ES-I3 (cell line): ENCODE results near the gene NDUFS7.
A peak's percentile ranks its signal among the peaks of the same experiment; 100 is the strongest.

Experiments
- H3K36me3 ChIP-seq: 2 replicates; pipeline ENCODE4 v1.6.1; 2013; ENCODE audit warnings: mild to moderate bottlenecking, low read length, control low read depth, moderate library complexity; ENCODE audit not compliant: insufficient read depth
- H3K4me1 ChIP-seq: 2 replicates; pipeline ENCODE4 v1.6.1; 2013; ENCODE audit warnings: mild to moderate bottlenecking, control low read depth, low read length; ENCODE audit not compliant: insufficient read depth
- H3K9ac ChIP-seq: 2 replicates; pipeline ENCODE4 v1.6.1; 2013; ENCODE audit warnings: low read depth, mild to moderate bottlenecking, low read length, moderate library complexity
- H3K9me3 ChIP-seq: 2 replicates; pipeline ENCODE4 v1.6.1; 2013; ENCODE audit warnings: mild to moderate bottlenecking, low read length, moderate library complexity; ENCODE audit not compliant: control insufficient read depth, insufficient read depth

Gene NDUFS7

GRCh38 chr19:1386945-1387683, 3.4 kb downstream of the NDUFS7 start:
- Histone ChIP-seq H3K9me3 (no peaks in the 10 kb centered on the region), H3K9ac (no peak overlapping the region), H3K36me3 (peaks cover under 1% of the 10 kb centered on the region), H3K4me1 (no peaks in the 10 kb centered on the region)

DNA sequence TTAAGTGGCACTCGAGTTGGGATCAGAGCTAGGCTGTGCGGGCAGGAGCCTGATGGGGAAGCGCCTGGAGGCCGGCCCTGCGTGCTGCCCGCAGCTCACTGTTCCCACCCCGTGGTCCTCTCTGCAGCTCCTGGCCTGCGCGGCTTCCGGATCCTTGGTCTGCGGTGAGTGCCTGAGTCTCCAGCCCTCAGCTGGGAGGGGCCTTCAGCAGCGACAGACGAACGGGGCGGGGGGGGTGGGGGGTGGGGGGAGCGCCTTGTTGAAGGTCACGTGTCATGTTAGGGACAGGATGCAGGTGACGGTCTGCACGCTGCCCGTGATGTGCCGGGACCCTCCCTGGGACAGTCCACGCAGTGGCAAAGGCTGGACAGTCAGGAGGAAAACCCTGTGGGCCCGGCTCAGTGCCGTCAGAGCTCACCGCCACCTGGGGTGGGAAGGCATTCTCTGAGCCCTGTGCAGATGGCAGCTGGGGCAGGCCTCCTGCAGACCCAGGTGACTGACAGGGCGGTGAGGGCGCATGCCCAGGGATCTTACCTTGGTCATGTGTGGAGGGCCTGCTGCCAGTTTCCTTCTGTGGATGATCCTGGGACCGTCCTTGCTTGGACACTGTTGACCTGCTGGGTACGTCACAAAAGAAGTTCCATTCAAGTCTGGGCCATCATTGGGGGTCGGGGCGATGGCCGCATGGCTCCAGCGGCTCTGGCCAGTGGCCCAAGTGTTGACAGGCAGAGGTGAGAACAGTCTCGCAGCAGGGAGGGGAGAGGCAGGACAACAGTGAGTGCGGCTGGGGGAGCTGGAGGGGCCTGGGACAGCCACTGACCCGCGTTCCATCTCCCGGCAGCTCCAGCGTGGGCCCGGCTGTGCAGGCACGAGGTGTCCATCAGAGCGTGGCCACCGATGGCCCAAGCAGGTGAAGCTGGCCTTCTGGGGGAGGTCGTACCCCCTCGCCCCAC, 4.3 kb downstream of the NDUFS7 start:
- H3K9ac ChIP-seq: no peak overlapping the region
- H3K36me3 ChIP-seq: peaks cover 7% of the 10 kb centered on the region
- H3K4me1 ChIP-seq: no peaks in the 10 kb centered on the region
- H3K9me3 ChIP-seq: no peaks in the 10 kb centered on the region

GRCh38 chr19:1388637-1389026, 4.9 kb downstream of the NDUFS7 start:
- Histone ChIP-seq H3K4me1 (no peaks in the 10 kb centered on the region), H3K9ac (no peak overlapping the region), H3K36me3 (peaks cover 7% of the 10 kb centered on the region), H3K9me3 (no peaks in the 10 kb centered on the region)

GRCh38 chr19:1389033-1389940, 5.6 kb downstream of the NDUFS7 start:
- no peaks in the 10 kb centered on the region for H3K9me3 ChIP-seq
- H3K36me3 ChIP-seq: peaks cover 7% of the 10 kb centered on the region
- no peaks in the 10 kb centered on the region for H3K4me1 ChIP-seq
- H3K9ac ChIP-seq: no peak overlapping the region

DNA sequence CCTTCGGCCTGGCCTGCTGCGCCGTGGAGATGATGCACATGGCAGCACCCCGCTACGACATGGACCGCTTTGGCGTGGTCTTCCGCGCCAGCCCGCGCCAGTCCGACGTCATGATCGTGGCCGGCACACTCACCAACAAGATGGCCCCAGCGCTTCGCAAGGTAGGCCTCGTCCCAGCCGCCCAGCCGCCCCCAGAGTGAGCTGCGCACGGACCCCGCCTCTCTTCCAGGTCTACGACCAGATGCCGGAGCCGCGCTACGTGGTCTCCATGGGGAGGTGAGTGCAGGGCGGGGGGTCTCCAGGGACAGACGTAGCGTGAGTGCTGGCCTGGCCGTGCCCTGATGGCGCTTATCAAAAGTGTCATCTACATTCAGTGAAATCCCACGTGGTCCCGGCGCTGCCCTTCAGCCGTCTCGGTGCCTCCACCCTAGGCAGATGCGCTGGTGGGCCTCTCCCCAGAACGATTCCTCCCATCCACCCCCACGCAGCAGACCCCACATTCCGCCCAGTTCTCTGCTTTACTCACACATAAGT, 7.2 kb downstream of the NDUFS7 start:
- H3K4me1 ChIP-seq: no peaks in the 10 kb centered on the region; the same call in 1 of the 2 replicates
- H3K36me3 ChIP-seq: peaks cover 7% of the 10 kb centered on the region
- H3K9me3 ChIP-seq: no peaks in the 10 kb centered on the region
- H3K9ac ChIP-seq: no peak overlapping the region

DNA sequence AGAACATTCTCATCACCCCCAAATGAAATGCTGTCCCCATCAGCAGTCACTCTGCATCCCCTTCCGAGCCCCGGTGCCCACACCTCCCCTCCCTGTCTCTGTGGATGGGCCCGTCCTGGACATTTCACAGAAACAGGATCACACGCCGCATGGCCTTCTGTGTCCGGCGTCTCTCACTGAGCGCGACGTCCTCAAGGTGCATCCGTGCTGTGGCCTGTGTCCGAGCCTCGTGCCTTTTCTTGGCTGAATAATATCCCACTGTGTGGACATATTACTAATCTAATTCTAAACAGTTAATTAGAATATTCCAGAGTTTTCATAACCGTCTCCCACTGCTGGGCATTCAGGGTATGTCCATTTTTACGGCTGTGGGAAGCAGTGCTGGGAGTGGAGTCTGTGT, 8.7 kb downstream of the NDUFS7 start:
- no peaks in the 10 kb centered on the region; the same call in 1 of the 2 replicates for H3K4me1 ChIP-seq
- peaks cover 7% of the 10 kb centered on the region; the same call in 1 of the 2 replicates for H3K36me3 ChIP-seq
- H3K9ac ChIP-seq: no peak overlapping the region
- H3K9me3 ChIP-seq: no peaks in the 10 kb centered on the region

DNA sequence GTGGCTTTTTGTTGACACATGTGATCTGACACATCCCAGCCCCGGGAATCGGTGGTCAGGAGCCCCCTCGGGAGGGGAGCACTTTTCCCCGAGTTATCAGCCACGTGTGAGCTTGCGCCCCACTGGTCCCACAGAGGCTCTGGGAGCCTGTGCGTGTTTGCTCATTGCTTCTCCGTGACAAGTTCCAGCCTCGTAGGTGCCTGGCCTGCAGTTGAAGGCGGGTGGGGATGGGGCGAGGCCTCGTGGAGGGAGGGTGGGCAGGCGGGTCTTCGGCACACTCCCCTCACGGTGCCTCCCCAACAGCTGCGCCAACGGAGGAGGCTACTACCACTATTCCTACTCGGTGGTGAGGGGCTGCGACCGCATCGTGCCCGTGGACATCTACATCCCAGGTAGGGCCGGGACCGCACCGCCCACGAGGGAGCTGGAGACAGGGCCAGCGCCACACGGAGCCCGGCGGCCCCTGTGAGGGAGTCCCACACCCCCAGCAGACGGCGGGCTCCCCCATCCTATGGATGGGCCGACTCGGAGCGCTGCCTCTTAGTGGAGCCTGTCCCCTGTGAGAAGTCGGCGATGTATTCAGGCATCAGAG, 9.3 kb downstream of the NDUFS7 start:
- peaks cover 7% of the 10 kb centered on the region; the same call in 1 of the 2 replicates for H3K36me3 ChIP-seq
- no peaks in the 10 kb centered on the region; the same call in 1 of the 2 replicates for H3K4me1 ChIP-seq
- no peak overlapping the region for H3K9ac ChIP-seq
- no peaks in the 10 kb centered on the region for H3K9me3 ChIP-seq

GRCh38 chr19:1393841-1394240, 10.1 kb downstream of the NDUFS7 start:
- H3K4me1 ChIP-seq: no peaks in the 10 kb centered on the region; the same call in 1 of the 2 replicates
- no peaks in the 10 kb centered on the region for H3K9me3 ChIP-seq
- peaks cover 7% of the 10 kb centered on the region; the same call in 1 of the 2 replicates for H3K36me3 ChIP-seq
- H3K9ac ChIP-seq: no peak overlapping the region

DNA sequence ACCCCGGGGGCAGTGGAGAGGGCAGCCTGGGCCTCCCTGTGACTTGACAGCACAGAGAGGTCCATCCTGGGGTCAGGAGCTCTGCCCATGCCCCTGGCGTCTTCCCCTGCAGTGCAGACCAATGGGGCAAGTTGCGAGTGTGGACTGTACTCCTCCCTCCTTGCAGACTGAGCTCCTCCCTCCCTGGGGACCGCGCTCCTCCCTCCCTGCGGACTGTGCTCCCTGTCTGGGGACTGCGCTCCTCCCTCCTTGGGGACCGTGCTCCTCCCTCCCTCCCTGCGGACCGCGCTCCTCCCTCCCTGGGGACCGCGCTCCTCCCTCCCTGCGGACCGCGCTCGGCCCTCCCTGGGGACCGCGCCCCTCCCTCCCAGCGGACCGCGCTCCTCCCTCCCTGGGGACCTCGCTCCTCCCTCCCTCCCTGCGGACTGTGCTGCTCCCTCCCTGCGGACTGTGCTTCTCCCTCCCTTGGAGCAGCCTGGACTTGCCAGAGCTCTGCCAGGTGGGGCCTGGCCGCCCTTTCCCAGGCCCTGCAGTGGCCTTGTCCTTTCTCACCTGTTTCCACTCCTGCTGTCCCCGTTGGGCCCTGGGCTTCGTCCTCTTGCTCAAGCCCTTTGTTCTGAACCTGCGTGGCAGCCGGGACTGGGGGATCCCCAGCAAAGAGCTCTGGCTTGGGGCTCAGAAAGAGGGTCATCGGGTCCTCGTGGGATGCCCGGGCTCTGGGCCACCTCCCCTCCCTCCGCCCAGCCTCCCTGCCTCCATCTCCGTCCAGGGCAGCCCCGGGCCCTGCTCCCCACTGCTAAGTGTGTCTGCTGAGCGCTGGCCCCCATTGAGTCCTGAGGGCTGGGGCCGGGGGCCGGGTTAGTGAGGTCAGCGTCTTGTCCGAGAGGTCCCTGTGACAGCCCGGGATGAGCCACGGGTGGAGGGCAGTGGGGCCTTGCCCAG, 10.8 kb downstream of the NDUFS7 start:
- Histone ChIP-seq H3K9me3 (no peaks in the 10 kb centered on the region), H3K36me3 (peaks cover 7% of the 10 kb centered on the region; the same call in 1 of the 2 replicates), H3K4me1 (no peaks in the 10 kb centered on the region; the same call in 1 of the 2 replicates), H3K9ac (no peak overlapping the region; the same call in 1 of the 2 replicates)

DNA sequence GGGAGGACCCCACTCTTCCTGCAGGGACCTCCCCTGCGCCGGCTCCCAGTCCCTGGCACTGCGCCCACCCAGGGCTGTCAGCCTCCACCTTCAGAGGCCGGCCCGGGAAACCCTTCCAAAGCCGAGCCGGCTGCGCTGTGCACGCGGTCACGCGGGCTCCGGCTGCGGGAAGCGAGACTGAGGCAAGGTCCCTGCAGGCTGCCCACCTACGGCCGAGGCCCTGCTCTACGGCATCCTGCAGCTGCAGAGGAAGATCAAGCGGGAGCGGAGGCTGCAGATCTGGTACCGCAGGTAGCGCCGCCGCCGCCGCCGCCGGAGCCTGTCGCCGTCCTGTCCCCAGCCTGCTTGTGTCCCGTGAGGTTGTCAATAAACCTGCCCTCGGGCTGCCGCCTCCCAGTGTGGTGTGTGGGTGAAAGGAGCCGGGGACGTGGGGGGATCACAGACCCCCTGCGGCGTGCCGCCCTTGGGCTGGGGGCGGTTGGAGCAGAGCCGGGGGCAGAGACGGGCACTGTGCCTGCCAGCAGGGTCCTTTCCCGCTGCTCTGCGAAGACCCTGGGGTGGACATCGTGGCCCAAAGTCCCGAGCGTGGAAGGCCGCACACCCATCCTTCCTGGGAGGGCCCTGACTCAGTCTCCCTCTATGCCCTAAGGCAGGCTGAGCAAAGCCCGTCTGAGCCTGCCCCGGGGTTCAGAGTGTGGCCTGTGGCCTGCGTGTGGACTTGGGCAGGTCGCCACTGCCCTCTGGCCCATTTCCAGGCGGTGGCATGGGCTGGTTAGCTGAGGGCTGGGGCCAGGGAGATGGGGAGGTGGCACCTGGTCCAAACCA, 11.7 kb downstream of the NDUFS7 start:
- Histone ChIP-seq H3K9me3 (no peaks in the 10 kb centered on the region), H3K4me1 (no peaks in the 10 kb centered on the region; the same call in 1 of the 2 replicates), H3K36me3 (peaks cover 7% of the 10 kb centered on the region; the same call in 1 of the 2 replicates), H3K9ac (no peak overlapping the region; the same call in 1 of the 2 replicates)

DNA sequence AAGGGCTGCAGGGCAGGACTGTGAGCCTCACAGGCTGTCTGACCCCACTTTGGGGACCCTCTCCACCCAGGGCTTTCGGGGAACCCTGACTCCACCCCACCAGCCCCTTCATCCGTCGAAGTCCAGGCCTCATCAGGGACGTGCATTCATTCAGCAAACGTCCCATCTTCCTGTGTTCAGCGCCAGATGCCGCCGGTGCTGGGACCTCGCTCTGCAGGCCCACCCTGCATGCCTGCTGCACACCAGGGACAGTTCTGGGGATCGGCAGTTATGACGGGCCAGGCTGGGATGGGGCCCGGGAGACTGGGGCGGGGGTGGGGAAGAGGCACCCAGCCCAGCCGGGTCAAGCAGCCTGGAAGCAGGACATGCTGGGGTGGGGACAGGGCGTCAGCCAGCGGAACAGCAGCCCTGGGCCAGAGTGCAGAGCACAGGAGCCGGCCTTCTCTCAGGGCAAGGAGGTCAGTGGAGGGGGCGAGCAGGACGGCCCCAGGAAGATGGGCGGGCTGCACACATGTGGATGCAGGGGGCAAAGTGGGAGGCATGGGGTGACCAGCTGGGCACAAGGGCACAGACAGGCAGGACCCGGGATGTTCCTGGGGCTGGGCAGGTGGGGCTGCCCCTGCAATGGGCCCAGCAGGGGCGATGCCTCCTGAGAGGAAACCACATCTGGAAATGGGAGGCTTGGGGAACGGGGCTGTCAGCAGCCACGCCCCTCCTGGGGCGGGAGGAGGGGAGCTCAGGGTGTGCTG, 12.5 kb downstream of the NDUFS7 start:
- no peaks in the 10 kb centered on the region for H3K9me3 ChIP-seq
- peaks cover 7% of the 10 kb centered on the region; the same call in 1 of the 2 replicates for H3K36me3 ChIP-seq
- H3K9ac ChIP-seq: peak overlapping the region; percentile 28
- no peaks in the 10 kb centered on the region; the same call in 1 of the 2 replicates for H3K4me1 ChIP-seq
